ENCODE data around the gene TCIRG1. TPM values are rescaled to one million over a fixed set of nuclear protein-coding genes. Genes with fewer than 3 reads are reported as not detected.

Gene TCIRG1
- total RNA-seq, 2 experiments from 2014 or later = 295 TPM

- H3K4me1 Mint-ChIP-seq = no peaks in the 10 kb centered on the region
- peaks cover 38% of the 10 kb centered on the region for H3K36me3 Mint-ChIP-seq (ENCODE audit: low read depth)
- no peak overlapping the region for H3K4me3 Mint-ChIP-seq
- CTCF ChIA-PET = no interaction called here
- H3K9me3 Mint-ChIP-seq = no peaks in the 10 kb centered on the region
- no peak overlapping the region for H3K27ac Mint-ChIP-seq
- no peaks in the 10 kb centered on the region for H3K27me3 Mint-ChIP-seq
- POLR2A ChIA-PET = no interaction called here
- no peak for DNase-seq
These were observed 11.6 kb downstream of the TCIRG1 start for GRCh38 chr11:68050371-68050841.

GRCh38 chr11:68051191-68052136, 12.6 kb downstream of the TCIRG1 start:
- Mint-ChIP-seq H3K36me3 (ENCODE audit: low read depth) (peaks cover 33% of the 10 kb centered on the region), H3K4me1 (no peaks in the 10 kb centered on the region), H3K9me3 (no peaks in the 10 kb centered on the region), H3K27me3 (no peaks in the 10 kb centered on the region), H3K4me3 (no peak overlapping the region), H3K27ac (no peak overlapping the region)
- CTCF ChIA-PET = no interaction called here
- POLR2A ChIA-PET = no interaction called here
- no peak for DNase-seq

- no peak for DNase-seq
- H3K36me3 Mint-ChIP-seq (ENCODE audit: low read depth) = peaks cover 30% of the 10 kb centered on the region
- no peak overlapping the region for H3K27ac Mint-ChIP-seq
These were observed 13.5 kb downstream of the TCIRG1 start for GRCh38 chr11:68052137-68052873.

GRCh38 chr11:68053117-68053516, 14.3 kb downstream of the TCIRG1 start:
- ChIA-PET CTCF (no interaction called here), POLR2A (interaction anchor here (1.9 to 2.2 kb wide), 2 partner anchors 12 to 15 kb away, joined by 6 to 8 read pairs; partner anchors contain the start of gene TCIRG1)
- H3K27me3 Mint-ChIP-seq = no peaks in the 10 kb centered on the region
- no peak for DNase-seq
- H3K9me3 Mint-ChIP-seq = no peaks in the 10 kb centered on the region
- H3K4me1 Mint-ChIP-seq = no peaks in the 10 kb centered on the region
- no peak overlapping the region for H3K27ac Mint-ChIP-seq
- H3K4me3 Mint-ChIP-seq = no peak overlapping the region
- H3K36me3 Mint-ChIP-seq (ENCODE audit: low read depth) = peaks cover 28% of the 10 kb centered on the region

More at GRCh38 chr11:68052137-68052873, 13.5 kb downstream of the TCIRG1 start:
- Mint-ChIP-seq H3K4me3 (no peak overlapping the region), H3K9me3 (no peaks in the 10 kb centered on the region), H3K4me1 (no peaks in the 10 kb centered on the region), H3K27me3 (no peaks in the 10 kb centered on the region)
- CTCF ChIA-PET = no interaction called here
- POLR2A ChIA-PET = interaction anchor here (1.9 to 2.2 kb wide), 2 partner anchors 11 to 14 kb away, joined by 6 to 8 read pairs; partner anchors contain the start of gene TCIRG1

- Mint-ChIP-seq H3K4me3 (no peak overlapping the region), H3K27ac (no peak overlapping the region), H3K27me3 (no peaks in the 10 kb centered on the region), H3K4me1 (no peaks in the 10 kb centered on the region), H3K36me3 (ENCODE audit: low read depth) (peaks cover 22% of the 10 kb centered on the region), H3K9me3 (no peaks in the 10 kb centered on the region)
- ChIA-PET POLR2A (interaction anchor here (1.3 to 2.2 kb wide), 3 partner anchors 11 to 16 kb away, joined by 6 to 8 read pairs (median 6); partner anchors contain the start of gene TCIRG1), CTCF (no interaction called here)
- no peak for DNase-seq
These were observed 15.4 kb downstream of the TCIRG1 start for GRCh38 chr11:68053981-68054812.

GRCh38 chr11:68056317-68057285, 17.8 kb downstream of the TCIRG1 start:
- Mint-ChIP-seq H3K27ac (no peak overlapping the region), H3K4me3 (no peak overlapping the region), H3K4me1 (no peaks in the 10 kb centered on the region), H3K9me3 (no peaks in the 10 kb centered on the region), H3K27me3 (no peaks in the 10 kb centered on the region), H3K36me3 (ENCODE audit: low read depth) (peaks cover 13% of the 10 kb centered on the region)
- ChIA-PET CTCF (no interaction called here), POLR2A (interaction anchor here (0.7 kb wide), 1 partner anchor 150 kb away, joined by 3 read pairs; no protein-coding TSS in a partner anchor)
- no peak for DNase-seq

GRCh38 chr11:68057807-68058206, 19.0 kb downstream of the TCIRG1 start:
- H3K9me3 Mint-ChIP-seq = no peaks in the 10 kb centered on the region
- peaks cover 4% of the 10 kb centered on the region for H3K36me3 Mint-ChIP-seq (ENCODE audit: low read depth)
- no peaks in the 10 kb centered on the region for H3K4me1 Mint-ChIP-seq
- no peak overlapping the region for H3K4me3 Mint-ChIP-seq
- no peak overlapping the region for H3K27ac Mint-ChIP-seq
- ChIA-PET POLR2A (no interaction called here), CTCF (no interaction called here)
- H3K27me3 Mint-ChIP-seq = no peaks in the 10 kb centered on the region
- no peak for DNase-seq

- H3K9me3 Mint-ChIP-seq = no peaks in the 10 kb centered on the region
- POLR2A ChIA-PET = no interaction called here
- no peak overlapping the region for H3K4me3 Mint-ChIP-seq
- no peaks in the 10 kb centered on the region for H3K27me3 Mint-ChIP-seq
- H3K36me3 Mint-ChIP-seq (ENCODE audit: low read depth) = peaks cover 2% of the 10 kb centered on the region
- CTCF ChIA-PET = no interaction called here
- no peaks in the 10 kb centered on the region for H3K4me1 Mint-ChIP-seq
- DNase-seq = no peak
- no peak overlapping the region for H3K27ac Mint-ChIP-seq
These were observed 22.7 kb downstream of the TCIRG1 start for GRCh38 chr11:68061508-68061907.

GRCh38 chr11:68064926-68065325, 26.1 kb downstream of the TCIRG1 start:
- CTCF ChIA-PET = interaction anchor here (0.6 kb wide), 2 partner anchors 23 to 42 kb away, joined by 3 read pairs; no protein-coding TSS in a partner anchor
- DNase-seq = no peak
- H3K27me3 Mint-ChIP-seq = no peaks in the 10 kb centered on the region
- H3K9me3 Mint-ChIP-seq = no peaks in the 10 kb centered on the region
- H3K4me1 Mint-ChIP-seq = no peaks in the 10 kb centered on the region
- POLR2A ChIA-PET = interaction anchor here (2.1 kb wide), 1 partner anchor 10 kb away, joined by 6 read pairs; no protein-coding TSS in a partner anchor
- no peak overlapping the region for H3K27ac Mint-ChIP-seq
- no peak overlapping the region for H3K4me3 Mint-ChIP-seq
- H3K36me3 Mint-ChIP-seq (ENCODE audit: low read depth) = peaks cover 2% of the 10 kb centered on the region

GRCh38 chr11:68065841-68066240, 27.0 kb downstream of the TCIRG1 start:
- Mint-ChIP-seq H3K36me3 (ENCODE audit: low read depth) (no peaks in the 10 kb centered on the region), H3K4me3 (no peak overlapping the region), H3K4me1 (no peaks in the 10 kb centered on the region), H3K27ac (no peak overlapping the region), H3K27me3 (no peaks in the 10 kb centered on the region), H3K9me3 (no peaks in the 10 kb centered on the region)
- POLR2A ChIA-PET = interaction anchor here (2.1 kb wide), 1 partner anchor 11 kb away, joined by 6 read pairs; no protein-coding TSS in a partner anchor
- CTCF ChIA-PET = no interaction called here
- DNase-seq = no peak

GRCh38 chr11:68066742-68067141, 27.9 kb downstream of the TCIRG1 start:
- no peaks in the 10 kb centered on the region for H3K4me1 Mint-ChIP-seq
- ChIA-PET POLR2A (no interaction called here), CTCF (interaction anchor here (0.6 kb wide), 1 partner anchor 338 kb away, joined by 6 read pairs; no protein-coding TSS in a partner anchor)
- H3K9me3 Mint-ChIP-seq = no peaks in the 10 kb centered on the region
- no peak overlapping the region for H3K27ac Mint-ChIP-seq
- no peak for DNase-seq
- H3K27me3 Mint-ChIP-seq = no peaks in the 10 kb centered on the region
- no peak overlapping the region for H3K4me3 Mint-ChIP-seq
- no peaks in the 10 kb centered on the region for H3K36me3 Mint-ChIP-seq (ENCODE audit: low read depth)
